GM20000 (cell line): ENCODE results near the gene FAM53B.
A peak's percentile ranks its signal among the peaks of the same experiment; 100 is the strongest.

ENCODE experiments used
- DNase-seq: peaks from one replicate; pipeline ENCODE4 v3.0.0; 2012; ENCODE audit warnings: low spot score
- CTCF ChIP-seq: IDR thresholded peaks from 2 replicates; pipeline ENCODE4 v1.5.1; 2012; ENCODE audit warnings: mild to moderate bottlenecking, control low read depth; ENCODE audit errors: extremely low read depth, missing control alignments

Gene FAM53B

GRCh38 chr10:124692100-124692446, 52.1 kb downstream of the FAM53B start:
- no peak for DNase-seq
- TF ChIP-seq CTCF = no peak

- DNase-seq = no peak
- TF ChIP-seq CTCF = no peak
Observed at GRCh38 chr10:124691421-124692099, 52.6 kb downstream of the FAM53B start.

- DNase-seq = no peak
- TF ChIP-seq CTCF = no peak
Observed at GRCh38 chr10:124691002-124691401, 53.2 kb downstream of the FAM53B start.

- no peak for DNase-seq
- TF ChIP-seq CTCF = no peak
Observed at GRCh38 chr10:124689911-124690498, 54.2 kb downstream of the FAM53B start.

- no peak for TF ChIP-seq CTCF
- DNase-seq = peak; percentile 81
Observed at GRCh38 chr10:124688889-124689670, 55.1 kb downstream of the FAM53B start.

- no peak for TF ChIP-seq CTCF
- DNase-seq = no peak
Observed at GRCh38 chr10:124688386-124688785, 55.8 kb downstream of the FAM53B start.

GRCh38 chr10:124686707-124687376, 57.3 kb downstream of the FAM53B start:
- no peak for DNase-seq
- no peak for TF ChIP-seq CTCF
